Mesenteric fat pad (tissue), 1 donor: Measurements from ENCODE around the gene PAX7. TPM values are rescaled to one million over a fixed set of nuclear protein-coding genes. Genes with fewer than 3 reads are reported as not detected.
A peak's percentile ranks its signal among the peaks of the same experiment; 100 is the strongest.

Experiments used
- DNase-seq: peaks from one replicate; pipeline ENCODE4 v3.0.0-alpha.2; 2020; ENCODE audit warnings: low spot score
- total RNA-seq: library from RNA; stranded (reverse); fragmentation: NEBNext Ultra II Directional; extraction: Animal tissue kit (Norgen Biotek cat#: 25700); gene quantifications from one replicate; pipeline ENCODE4 v1.2.1, GENCODE V29; 2021
- donor health status: DM: yes; HTN: yes; CAD: no.

The PAX7 gene
- total RNA-seq, 1 donor from 2014 or later = not detected

DNA sequence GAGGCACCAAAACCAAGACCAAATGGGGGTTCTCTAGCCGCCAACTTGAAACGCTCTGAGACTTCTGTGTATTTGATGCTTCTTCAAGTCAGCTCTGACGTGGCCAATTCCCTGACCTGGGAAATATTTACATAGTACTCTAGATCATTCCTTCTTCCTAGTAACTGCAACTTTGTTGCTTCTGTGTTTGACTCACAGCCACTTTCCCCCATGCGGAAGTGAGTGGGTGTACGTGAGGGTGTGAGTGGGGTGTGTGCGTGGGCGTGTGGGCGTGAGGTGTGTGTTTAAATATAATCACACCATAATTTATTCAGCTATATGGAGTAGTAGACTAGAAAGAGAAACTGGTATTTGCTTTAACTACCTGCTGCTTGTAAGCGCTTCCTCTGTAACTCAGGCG, 117.8 kb downstream of the PAX7 start:
- DNase-seq = no peak

DNA sequence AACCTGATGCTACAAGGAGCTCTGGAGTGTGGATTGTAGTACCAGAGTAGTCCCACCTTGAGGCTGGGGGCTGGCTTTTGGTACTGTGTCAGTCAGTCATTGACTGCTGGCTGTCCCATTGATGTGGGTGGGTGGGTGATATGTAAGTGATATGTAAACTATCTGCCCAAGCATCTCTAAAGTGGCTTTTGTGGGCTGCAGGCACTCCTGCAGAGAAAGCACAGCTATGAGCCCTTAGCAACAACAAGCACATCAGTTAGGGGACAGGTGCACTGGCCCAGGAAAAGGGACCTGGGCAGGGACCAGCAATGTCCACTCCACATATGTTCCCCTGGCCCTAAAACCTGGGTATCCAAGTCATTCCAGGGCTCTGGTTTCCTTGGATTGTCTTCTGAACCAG, 118.9 kb downstream of the PAX7 start:
- peak; percentile 57 for DNase-seq

DNA sequence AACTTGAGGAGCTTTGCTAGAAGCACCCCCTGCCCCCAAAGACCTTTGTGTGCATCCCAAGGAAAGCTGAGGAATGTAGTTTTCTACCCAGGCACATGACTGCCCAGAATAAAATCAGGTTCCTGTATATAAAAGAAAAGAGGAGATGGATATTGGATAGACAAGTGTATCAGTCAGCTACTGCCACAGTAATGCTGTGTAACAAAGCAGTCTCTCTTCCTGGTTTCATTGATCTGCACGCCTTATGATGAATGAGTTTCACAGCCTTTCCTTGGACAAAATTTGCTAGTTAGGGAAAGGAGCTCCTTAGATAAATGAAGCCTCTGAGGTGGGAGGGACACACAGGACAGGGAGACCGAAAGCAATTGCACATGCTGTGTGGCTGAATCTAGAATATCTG, 120.0 kb downstream of the PAX7 start:
- no peak for DNase-seq

DNA sequence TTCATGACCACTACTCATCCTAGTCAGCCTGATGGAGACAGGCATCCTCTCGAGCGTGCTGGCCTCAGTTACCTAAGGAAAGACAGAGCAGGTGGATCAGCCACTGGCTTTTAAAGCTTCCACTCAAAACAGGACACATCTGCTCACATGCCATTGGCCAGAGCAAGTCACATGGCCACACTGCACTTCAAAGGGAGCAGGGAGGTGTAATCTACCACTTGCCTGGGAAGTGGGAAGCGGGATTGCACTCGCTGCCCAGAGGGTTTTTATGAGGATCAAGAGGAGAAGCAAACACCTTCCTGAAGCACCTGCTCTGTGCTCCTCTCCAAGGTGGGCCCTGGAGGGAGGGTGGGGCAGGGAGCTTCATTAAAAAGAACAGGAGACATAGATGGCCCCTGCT, 120.8 kb downstream of the PAX7 start:
- peak; percentile 71 for DNase-seq

DNA sequence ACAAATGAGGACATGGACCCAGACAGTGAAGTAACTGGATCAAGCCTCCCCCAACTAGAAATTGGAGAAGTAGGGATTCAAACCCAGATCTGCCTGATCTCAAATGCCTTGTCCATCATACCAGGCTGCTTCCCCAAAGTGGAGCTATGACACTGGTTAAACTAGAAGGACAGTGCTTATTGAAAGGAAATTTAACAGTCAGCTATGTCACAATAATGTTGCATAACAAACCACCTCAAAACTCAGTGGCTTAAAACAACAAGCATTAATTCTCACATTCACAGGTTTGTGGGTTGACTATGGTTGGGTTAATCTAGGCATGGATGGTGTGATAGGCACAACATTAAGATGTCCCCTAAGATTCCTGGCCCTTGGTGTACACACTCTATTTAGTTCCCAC, 121.8 kb downstream of the PAX7 start:
- no peak for DNase-seq

DNA sequence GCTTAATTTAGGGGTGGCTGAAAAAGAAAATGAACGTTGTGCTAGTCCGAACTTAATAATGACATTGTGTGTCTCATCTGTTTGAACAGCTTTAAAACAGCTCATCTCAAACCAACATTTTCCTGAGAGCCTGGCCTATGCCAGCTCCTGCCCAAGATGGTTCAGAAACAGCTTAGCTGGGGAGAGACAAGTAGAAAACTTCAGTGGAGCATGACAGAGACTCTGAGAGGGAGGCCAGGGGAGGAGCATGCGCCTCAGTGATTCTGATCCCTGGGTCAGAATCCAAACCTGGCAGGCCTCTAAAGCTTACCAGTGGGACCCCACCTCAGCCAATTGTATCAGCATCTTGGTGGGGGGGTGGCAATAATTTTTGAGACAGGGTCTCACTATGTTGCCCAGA, 129.5 kb downstream of the PAX7 start:
- DNase-seq = peak; percentile 9

DNA sequence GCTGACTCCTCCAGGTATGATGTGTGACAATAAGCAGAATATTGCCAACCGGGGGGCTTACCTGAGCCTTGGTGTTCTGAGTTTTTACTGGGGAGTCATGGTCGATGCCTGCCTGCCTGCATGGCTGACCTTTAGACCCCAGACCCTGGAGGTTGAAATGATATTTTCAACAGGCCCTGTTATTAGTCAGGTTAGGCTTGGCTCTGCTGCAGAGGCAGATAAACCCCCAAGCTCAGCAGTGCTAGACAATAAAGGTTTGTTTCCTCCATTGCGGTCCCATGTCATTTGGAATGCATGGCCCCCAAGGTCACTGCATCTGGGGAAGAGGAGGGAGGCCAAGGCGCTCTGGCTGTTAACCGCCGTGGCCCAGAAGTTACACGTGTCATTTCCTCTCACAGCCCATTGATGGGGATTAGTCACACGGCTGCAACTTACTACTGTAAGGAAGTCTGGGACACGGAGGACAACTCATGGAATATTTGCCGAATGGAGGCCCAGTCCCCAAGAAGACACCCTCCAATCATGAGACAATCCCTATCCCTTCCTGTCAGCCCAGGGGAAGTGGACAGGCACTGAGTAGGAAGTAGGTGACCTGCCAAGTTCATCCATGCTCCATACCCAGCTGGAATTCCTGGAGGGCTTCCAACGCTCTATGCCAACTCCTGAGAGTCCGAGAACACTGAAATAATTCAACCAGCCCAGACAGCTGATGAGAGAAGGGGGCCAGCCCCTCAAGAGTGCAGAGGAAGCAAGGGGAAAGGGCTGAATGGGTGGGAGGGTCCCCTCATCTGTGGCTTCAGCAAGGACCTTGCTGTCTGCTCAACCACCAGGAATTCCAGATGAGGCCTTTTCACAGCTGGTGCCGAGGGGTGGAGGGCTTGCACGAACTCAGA, 131.5 kb downstream of the PAX7 start:
- DNase-seq = peak; percentile 51

DNA sequence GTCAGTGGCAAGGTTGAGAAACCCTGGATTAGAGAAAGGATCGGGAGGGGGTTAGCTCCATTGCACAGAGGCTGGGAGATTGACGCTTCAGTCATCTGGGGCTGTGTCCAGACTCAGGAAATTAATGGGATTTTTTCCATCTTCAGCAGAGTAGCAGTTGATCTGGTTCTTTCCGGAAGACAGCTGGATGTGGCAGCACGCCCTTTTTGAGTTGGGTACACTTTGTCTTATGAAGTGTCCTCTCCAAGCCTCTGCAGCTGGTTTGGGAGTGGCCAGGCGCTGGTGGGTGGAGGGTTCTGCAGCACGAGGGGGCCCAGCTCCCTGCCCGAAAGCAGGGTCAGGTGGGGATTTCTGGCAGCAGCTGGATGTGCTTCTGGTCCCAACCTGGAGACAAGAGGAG, 133.7 kb downstream of the PAX7 start:
- no peak for DNase-seq

DNA sequence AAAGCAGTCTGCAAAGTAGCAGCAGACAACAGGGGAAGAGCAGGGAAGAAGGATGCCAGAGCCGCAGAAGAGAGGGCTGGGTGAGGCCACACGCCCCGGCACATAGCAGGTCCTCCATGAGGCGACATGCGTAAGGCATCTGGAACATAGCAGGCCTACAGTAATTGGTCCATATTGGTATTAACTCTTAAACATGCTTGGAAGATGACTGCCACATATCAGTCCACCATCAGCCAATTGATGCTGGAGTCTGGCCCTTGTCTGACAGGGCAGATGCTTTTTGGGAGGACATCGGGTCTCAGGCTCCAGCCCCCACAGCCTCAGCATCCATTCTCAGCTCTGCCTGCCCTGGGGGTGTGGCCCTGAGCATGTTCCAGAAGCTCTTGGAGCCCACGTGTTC, 135.1 kb downstream of the PAX7 start:
- no peak for DNase-seq

DNA sequence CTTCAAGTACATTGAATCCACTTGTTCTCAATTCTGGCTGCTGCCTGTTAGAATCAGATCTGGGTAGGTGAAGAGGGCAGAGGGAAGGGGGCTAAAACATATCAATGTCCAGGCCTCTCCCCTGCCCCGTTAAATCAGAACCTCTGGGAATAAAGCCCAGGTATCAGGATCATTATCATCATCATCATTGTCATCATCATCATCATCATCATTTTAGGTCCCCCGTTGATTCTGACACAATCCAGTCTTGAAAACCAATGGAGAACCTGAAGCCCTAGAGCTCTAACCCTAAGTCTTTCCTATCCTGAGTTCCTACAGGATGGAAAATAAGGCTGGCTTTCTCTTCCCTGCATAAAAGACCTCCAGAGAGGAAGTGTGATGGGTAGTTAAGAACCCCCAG, 135.7 kb downstream of the PAX7 start:
- no peak for DNase-seq

DNA sequence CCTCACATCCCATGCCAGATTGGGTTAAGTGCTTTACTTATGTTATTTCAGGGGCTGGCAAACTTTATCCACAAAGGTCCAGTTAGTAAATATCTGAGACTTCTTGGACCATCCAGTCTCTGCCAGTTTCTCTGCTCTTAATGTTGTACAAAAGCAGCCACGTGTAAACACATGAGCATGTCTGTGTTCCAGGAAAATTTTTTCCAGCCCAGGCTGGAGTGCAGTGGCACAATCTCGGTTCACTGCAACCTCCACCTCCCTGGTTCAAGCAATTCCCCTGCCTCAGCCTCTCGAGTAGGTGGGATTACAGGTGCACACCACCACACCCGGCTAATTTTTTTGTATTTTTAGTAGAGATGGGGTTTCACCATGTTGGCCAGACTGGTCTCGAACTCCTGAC, 136.9 kb downstream of the PAX7 start:
- peak; percentile 37 for DNase-seq

DNA sequence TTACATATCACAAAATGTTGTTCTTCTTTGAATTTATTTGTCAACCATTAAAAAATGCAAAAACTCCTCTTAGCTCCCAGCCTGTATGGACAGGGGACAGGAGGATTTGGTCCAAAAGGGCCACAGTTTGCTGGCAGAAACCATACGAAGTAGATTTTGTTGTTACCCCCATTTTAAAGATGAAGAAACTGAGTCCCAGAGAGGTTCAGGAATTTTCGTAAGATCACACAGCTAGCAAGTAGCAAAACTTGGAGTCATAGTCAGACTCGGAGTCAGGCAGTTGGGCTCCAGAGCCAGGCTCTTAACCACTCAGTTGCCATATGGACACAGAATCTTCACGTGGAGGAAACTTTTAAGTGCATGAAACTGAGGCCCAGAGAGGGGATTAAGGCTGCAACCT, 137.4 kb downstream of the PAX7 start:
- DNase-seq = no peak

DNA sequence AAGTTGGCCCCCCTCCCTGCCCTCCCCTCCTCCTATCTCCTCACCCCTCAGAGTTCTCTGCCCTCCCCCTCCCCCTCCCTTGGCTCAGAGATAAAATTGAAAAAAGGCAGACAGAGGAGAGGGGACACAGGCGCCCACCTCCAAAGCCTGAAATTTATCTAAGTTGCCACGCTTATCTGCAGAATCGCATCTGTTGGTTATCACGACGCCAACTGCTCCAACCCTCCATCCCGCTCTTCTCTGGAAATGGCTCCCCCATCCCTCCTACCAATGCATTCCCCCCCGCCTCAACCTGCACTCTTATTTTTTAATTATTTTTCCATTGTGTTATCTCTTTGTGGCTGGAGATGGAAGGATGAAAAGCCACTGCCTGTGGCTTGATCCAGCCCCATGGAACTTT, 138.5 kb downstream of the PAX7 start:
- DNase-seq = peak; percentile 11

DNA sequence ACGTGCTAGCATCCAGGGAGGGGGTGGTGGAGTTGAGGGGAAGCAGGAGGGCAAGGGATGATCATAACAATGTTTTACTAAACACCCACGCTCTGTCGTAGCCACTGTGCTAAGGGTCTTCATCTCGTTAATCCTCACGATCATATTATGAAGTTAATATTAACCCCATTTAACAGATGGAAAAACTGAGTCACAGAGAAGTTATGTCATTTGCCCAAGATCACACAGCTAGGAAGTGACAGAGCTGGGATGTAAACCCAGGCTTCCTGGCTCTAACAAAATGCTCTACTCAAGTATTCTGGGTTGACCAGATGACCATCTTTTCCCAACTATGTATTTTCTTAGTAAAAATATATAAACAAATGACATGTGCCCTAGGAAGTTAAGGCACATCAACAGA, 140.2 kb downstream of the PAX7 start:
- no peak for DNase-seq

DNA sequence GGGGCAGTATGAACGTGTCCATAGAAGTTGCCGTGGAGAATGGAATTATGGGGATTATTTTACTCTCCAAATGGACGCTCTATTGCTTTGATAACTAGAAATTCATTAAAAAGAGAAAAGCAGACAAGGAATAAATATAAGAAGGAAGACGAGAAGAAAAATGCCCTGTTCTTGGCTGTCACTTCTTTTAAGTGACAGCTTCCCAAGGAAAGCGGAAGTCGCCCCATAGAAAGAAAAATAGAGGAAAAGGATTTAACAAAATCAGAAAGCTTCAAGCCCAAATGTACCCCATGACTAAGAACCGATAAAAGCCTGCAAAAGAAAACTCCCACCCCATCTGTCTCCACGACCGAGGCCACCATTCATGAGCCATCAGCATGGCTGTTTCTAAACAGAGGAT, 143.1 kb downstream of the PAX7 start:
- no peak for DNase-seq

DNA sequence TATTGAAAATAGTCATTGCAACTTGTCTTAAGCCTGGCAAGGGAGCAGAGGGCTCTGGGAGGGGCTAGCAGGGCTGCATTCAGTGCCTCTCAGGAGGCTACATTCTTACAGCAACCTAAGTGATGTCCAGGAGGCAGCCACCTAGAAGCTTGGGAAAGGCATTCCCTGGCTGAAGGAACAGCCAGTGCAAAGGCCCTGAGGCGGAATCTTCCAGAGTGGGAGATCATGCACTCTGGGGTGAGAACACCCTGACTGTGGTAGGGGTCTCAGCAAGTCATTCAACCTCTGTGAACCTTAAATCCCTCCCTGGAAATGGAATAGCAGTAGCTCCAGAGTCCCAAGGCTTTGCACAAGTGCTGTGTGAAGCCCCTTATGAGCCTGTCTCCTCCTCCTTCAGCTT, 144.7 kb downstream of the PAX7 start:
- DNase-seq = no peak

DNA sequence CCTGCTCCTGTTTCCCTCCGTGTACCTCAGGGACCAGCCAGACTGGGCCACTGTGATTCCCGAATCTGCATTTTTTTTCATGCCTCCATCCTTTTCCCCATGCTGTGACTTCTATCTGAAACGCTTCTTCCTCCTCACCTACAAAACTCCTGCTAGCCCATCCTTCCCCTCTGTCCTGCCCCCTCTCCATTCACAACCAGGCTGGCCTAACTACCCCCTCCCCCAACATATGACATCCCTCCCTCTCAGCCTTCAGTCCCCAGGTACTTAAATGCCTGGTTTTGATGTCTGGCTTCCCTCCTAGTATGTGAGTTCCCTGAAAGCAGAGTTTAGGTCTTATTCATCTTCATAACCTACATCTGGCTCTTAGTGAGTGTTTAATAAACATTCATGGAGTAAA, 146.1 kb downstream of the PAX7 start:
- no peak for DNase-seq

DNA sequence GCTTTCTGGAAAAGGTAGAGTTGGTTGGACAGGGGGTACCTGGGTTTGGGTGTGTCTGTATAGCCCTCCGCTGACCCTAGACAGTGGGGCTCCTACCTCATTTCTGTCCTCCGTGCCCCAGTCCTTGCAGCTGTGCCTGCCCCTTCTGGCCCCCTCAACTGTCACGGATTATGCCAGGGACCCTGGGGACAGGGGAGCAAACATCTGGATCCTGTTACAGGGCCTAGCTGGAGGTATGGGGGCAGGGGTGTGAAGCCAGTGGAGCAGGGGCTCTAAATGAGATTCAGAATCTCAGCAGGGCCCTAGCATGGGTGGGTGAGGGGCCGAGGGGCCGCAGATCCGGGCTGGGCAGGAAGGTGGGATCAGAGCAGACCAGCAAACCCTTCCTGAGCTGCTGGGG, 147.8 kb downstream of the PAX7 start:
- peak; percentile 51 for DNase-seq

DNA sequence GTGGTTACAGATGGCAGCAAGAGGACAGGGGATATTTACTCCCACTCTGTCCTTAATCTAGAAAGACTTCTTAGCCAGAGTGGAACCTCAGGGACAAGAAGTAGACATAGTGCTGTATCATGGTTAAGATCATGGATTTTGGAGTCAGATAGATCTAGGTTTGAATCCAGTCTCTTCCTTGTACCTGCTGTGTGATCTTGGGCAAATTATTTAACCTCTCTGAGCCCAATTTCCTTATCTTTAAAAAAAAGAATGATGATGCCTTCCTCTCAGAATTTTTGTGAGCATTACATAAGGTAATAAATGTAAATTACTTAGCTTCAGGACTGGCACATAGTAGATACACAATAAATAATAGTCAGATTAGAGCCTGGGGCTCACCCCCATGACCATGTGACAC, 150.4 kb downstream of the PAX7 start:
- no peak for DNase-seq

DNA sequence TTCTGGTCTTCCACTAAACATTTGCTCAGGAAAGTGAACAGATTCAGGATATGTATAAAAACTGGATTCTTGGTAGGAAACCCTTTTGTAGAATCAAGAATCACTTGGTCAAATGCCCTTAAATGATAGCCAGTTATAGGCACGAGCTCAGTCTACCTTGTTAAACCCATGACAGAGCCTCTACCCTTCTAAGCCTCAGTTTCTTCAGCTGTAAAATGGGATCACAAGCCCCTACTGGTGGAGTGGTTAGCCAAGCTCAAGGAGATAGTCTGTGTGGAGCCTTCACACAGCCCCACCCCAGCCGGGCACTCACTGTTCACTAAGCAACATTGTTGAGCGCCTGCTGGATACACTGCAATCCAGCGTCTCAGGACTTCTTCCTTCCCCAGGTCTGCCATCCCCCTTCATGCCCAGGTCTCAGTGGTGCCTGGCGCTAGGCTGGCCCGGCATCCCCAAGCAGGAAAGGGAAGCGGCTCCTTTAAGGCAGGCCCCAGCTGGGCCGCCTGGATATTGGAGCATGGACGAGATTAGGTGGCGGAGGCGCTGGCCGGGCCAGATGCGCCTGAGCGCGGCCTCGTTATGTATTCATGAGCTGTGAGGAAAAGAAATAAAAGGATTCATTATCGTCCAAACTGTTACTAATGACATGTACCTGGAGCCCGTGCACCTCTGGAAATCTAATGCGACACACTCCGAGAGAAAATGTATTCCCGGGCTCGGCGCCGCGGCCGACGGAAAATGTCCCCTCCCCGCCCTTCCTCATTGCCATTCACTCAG, 153.2 kb downstream of the PAX7 start:
- DNase-seq = no peak

DNA sequence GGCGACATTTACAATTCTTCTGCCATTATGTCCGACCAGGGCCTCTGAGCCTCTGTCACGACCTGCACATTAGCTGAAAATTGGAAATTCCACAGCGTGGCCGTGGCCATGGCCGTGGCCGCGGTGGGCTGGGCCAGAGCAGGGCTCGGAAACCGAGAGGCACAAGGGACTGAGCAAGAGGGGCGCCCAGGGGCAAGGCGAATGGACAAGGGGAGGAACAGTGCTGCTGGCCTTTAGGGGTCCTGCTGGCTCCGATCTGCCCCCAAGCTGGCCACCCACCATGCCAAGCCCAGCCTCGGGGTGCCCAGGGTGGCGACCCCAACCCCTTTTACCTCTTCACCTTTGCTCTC, 153.8 kb downstream of the PAX7 start:
- no peak for DNase-seq

DNA sequence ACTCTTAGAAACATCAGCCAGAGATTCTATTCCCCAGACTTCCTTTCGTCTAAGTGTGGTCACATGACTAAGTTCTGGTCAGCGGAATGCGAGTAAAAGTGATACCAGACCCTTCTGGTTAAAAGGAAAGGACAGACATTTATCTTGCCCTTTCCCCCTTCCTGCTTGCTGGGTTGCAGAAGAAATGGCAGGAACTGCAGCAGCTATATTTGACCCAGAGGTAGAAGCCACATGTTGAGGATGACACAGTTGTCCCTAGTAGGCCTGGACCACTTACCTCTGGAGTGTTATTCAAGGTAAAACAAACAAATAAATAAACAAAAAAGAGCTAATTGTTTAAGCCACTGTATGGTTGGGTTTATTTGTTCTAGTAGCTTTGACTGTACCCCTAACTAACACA, 155.5 kb downstream of the PAX7 start:
- no peak for DNase-seq
